OCI-LY1 (cell line): ENCODE data around the gene AKAP9.
"Not testable (repeated sequence)": the region's sequence is repeated elsewhere in the genome, so short reads cannot be mapped to it uniquely, and the experiment has no call there.

Experiments used
- CTCF ChIP-seq: fragments of 200-600 bp; sonication (generic), shearing (Covaris generic); IDR thresholded peaks from 2 replicates; pipeline ENCODE4 v1.5.1; 2017; ENCODE audit warnings: mild to moderate bottlenecking, antibody characterized with exemption, low read length, moderate library complexity, mixed read lengths
- EZH2 ChIP-seq: fragments of 200-600 bp; sonication (generic), shearing (Covaris generic); IDR thresholded peaks from 2 replicates; pipeline ENCODE4 v1.8.0; 2017; ENCODE audit warnings: borderline replicate concordance, mixed run types, mild to moderate bottlenecking, antibody characterized with exemption, low read length, moderate library complexity, mixed read lengths

- not testable (repeated sequence) for TF ChIP-seq EZH2, CTCF
These were observed 143.3 kb downstream of the AKAP9 start for GRCh38 chr7:92083922-92084321.
